Stimulated activated CD4-positive, alpha-beta T cell treated with anti-CD3 and anti-CD28 coated beads, Interleukin-2, amount 100 ng/mL, for 24 hours (primary cell): Measurements from ENCODE around the gene SLC38A10.
"Not testable (repeated sequence)": the region's sequence is repeated elsewhere in the genome, so short reads cannot be mapped to it uniquely, and the experiment has no call there.

Experiments
- DNase-seq, 2 donors: peaks; one replicate each; pipeline ENCODE4 v3.0.0-alpha.2; 2020

The SLC38A10 gene

DNA sequence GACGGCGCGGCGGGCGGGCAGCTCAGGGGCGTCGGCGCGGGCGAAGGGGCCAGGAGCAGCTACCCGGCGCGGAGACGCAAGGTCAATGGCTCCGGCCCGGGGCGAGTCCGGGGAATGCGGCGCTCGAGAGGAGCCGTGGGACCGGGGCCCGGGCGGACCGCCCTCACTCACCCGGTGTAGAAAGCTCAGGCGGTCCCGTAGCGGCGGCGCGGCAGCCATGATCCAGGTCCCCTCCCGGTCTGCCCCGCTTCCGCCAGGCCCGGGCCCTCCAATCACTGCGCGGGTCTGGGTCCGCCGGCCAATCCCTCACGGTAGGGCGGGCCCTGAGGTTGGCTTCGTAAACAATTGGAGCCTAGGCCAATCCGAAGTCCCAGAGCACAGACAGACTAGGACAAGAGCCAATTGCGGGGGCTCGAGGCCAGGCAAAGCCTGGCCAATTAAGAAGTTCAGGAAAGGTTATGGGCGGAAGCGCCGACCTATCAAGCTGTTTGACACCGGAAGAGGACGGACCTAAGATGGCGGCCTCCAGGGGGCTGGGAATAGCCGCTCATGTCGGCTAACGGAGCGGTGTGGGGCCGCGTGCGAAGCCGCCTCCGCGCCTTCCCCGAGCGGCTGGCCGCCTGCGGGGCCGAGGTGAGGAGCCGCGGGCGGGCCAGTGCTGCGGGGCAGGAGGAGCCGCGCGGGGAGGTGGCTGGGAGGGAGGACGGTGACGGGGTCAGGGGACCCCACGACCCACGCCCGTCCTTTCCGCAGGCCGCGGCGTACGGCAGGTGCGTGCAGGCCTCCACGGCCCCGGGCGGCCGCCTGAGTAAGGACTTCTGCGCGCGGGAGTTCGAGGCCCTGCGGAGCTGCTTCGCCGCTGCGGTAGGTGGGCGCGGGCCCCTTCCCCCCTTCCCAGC lies 56.0 kb downstream of the SLC38A10 start, which contains the start of the genes NDUFAF8 and TEPSIN:
Gene NDUFAF8 (plus strand): TSS at position 504 of the 899 bp plus-strand sequence. CDS start 46 bp downstream, at position 550.
Gene TEPSIN (minus strand): TSS at position 241 of the 899 bp plus-strand sequence. CDS start 22 bp downstream, at position 219.
- peak; percentile 93 to 96 for DNase-seq

DNA sequence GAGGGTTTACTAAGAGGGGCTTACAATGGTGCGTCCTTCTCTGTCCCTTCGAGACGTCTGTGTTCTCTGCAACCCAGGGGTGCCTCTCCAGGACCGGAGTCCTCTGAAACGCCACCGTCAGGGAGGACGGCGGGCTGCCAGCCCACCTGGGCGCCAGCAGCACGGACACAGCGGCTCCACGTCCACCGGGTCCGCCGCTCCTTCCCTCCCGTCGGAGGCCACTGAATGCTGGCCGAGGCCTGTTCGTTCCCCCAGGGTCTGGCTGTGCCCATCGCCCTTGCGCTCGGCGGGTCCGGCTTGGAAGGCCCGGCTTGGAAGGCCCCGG lies 56.7 kb downstream of the SLC38A10 start:
- no peak for DNase-seq

DNA sequence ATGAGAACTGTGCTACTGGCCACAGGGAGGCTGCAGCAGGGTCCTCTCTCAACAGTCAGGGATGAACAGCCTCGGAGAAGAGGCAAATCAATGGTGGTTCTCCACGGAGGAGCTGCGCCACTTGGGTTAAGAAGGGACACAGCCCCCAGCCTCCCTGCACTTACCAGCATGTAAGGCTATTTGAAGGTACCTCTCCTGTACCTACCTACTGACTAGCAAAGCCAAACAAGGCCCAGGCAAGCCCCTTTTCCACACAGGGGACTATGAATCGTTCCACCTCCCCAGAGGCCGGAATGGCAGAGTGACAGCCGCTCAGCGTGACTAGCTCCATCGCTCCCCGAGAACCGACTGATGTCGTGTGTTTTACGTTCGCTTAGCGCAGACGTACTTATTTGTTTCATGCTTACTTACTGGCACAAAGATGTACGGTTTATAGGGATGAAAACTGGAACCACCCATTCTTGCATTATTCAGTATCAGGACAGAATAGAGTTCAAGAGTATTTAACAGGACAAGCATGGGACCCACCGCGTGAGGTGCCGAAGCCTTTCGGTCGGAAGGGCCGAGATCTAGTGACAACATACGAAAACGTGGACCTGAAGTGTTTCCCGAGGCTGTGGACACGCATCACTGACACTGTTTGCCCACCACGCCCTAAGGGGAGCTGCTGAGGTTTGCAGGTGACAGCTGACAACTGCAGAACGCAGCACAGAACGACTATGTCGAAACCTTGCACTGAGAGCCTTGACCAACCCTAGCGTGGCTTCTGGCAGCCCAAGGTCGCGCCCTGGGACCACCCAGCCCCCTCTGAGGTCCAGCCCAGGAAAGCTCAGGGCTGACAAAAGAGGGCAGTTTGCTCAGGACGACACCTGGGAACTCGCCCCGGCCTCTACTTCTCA lies 57.3 kb downstream of the SLC38A10 start:
- DNase-seq = no peak

DNA sequence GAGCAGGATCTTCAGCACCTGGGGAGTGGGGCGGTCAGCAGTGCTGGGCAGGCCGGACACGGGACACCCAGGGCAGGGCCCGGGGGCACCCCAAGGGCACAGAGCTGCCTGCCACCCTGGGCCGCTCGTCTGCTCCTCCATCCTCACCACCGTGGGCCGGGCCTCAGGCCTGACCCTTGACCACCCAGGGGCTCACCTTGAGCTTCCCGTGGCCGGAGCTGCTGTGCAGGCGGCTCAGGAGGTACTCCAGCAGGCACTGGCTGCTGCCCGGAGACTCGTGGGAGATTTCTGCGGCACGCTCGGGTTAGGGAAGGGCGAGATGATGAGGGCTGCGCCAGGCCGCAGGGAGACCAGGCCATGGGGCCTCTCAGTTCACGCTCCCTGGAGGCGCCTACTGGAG lies 58.3 kb downstream of the SLC38A10 start:
- no peak for DNase-seq

DNA sequence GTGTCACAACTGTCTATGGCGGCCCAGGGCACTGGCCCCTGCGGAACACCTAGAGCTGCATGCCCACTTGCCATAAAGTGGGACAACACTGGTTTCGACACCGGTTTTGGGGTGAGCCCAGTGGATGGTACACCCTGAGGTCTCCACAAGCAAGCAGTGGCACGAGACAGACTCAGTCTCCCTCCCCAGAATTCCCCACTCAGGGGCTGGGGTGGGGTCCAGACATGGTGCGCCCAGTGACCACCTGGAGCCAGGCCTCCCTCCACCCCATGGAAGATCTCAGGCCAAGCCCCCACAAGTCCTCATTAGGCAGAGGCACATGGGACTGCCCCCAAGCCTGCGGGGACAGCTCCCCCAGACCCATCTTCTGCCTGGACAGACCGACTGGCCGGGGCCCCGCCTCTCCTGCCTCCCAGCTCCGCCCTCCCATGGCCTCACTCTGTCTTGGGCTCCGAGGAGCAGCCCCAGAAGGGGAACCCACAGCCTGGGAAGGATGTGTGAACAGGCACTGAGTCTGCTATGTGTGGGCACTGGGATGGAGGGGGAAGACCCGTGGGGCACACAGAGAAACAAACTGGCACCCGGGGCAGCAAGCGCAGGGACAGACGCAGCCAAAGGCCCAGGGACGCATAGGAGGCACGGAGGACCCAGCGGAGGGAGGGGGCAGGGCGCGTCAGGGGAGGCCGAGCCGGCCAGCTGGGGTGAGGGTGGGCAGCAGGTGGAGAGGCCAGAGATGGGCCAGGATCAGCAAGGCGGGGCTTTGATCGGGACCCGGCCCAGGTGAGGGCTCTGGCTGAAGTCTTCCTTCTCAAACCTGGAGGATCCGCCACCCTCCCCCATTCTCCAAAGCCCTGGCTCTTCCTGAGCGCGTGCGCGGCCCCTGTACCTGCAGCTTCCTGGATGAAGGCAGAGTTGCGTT lies 59.0 kb downstream of the SLC38A10 start:
- DNase-seq = no peak

DNA sequence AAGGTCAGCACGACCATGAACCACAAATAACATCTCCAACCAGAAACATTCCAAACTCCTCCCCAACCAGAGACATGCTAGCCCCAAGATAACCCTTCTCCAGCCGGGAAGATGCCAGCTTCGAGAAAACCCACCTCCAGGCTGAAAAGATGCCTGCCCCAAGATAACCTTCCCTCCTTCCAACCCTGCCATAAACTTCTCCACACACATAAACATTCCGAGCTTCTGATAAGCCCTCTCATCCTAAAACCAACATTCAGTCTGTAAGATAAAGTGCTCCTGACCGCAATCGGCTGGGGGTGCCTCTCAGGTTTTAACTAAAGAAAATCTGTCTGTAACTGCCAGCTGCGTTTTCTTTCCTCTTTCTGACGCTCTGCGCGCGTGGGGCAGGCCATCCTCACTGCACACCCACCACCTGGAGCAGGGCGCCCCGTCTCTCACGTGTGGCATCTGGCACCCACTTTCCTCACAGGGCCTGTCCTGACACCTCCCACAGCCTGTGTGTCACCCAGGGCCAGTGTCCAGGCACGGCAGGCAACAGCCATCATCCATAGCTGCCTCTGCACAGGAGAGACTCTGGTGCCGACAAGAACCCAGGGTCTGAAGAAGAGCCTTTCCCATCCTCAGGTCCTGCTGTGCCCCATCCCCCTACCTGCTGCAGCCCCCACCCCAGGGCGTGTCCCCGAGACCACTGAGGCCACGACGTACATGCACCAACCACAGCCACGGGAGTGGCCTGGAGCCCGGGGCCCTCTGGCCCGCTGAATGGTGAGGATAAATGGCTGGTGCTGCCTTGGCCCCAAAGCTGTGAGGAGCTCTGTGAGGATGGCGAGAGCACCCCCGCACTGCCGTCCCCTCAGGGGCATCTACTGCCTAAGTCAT lies 59.9 kb downstream of the SLC38A10 start:
- no peak for DNase-seq

DNA sequence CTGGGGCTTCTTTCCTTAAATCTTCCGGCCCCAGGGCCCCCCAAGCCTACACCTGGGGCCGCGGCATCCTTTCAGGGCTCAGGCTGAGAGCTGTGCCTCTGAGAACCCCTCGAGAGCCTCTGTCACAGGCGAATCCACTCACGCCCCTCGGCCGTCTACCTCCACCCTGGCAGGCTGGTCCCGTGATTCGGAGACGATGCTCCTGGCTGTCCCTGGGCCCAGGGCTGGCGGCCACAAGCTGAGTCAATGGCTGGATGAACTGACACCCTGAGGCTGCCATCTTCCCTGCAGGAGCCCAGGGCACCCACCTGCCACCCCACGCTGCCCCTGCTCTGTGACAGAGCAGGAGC lies 60.6 kb downstream of the SLC38A10 start:
- DNase-seq = no peak

DNA sequence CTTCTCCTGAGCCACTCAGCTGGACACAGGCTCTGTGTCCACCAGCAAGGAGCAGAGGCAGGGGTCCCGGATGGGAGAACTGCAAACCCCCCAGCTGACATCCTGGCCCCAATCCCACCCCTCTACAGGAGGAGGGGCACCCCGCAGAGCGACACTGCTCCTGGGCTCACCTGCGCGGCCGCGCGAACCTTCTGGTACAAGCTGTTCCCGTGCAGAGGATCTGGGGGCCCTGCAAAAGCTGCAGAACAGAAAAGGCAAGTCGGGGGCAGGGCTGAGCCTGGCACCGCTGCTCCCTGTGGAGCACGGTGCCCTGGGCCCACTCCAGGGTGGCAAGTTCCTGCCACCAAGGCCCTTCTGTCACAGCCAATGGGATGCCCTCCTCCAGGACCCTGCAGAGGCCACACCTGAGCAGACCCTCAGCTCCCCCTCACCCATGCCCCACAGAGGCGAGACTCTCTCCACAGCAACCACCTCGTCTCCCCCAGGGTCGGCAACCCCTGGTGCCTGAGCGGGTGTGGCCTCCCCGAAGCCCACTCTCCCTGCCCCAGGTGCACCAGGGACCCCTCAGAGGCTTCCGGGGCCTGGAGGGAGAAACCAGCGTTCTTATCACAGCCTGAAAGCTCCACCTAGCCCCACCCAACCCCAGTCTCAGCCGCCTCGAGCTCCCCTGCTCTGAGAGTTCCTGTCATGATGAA lies 61.1 kb downstream of the SLC38A10 start:
- no peak for DNase-seq

DNA sequence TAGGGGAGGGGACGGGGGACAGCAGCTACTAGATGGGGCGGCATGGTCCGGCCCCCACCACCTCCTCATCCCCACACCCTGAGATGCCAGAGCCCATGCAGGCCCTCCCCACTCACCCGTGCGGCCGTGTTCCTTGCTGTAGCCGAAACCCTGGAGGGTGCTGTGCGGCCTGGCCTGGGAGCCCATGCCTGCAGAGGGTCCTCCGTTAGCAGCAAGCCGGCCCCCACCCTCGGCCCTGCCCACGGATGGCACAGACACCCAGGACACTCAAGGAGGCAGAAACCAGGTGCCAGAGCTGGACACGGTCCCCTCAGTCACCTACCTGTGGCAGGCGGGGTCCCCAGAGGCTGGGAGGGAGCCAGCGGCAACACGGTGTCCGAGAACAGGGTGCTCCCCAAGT lies 61.8 kb downstream of the SLC38A10 start:
- no peak for DNase-seq

DNA sequence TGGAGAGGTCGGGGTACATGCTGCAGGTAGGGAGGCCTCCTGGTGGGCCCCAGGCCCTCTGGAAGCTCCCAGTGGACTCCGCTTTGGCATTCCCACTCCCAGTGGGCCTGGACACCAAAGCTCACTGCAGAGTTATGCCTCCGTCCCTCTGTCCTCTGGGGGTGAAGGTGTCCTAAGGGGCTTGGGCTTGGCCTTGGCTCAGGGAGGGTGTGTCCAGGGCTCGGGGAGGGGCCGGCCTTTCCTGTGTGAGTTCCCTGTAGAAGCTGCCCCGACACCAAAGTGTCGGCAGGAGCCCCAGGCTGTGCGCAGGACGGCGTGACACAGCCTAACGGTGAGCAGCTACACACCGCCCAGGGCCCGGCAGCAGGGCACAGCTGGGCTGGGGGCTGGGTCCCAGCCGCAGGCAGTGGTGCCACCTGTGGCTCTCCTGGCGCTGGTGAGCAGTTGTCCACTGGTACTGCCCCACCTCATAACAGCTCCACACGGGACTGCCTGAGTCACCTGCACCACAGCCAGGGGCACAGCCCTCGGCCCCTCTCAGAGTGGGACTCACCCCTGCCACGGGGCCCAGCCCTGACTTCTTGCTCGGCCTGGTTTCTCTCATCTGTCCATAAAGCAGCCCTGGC lies 62.4 kb downstream of the SLC38A10 start:
- DNase-seq = no peak

DNA sequence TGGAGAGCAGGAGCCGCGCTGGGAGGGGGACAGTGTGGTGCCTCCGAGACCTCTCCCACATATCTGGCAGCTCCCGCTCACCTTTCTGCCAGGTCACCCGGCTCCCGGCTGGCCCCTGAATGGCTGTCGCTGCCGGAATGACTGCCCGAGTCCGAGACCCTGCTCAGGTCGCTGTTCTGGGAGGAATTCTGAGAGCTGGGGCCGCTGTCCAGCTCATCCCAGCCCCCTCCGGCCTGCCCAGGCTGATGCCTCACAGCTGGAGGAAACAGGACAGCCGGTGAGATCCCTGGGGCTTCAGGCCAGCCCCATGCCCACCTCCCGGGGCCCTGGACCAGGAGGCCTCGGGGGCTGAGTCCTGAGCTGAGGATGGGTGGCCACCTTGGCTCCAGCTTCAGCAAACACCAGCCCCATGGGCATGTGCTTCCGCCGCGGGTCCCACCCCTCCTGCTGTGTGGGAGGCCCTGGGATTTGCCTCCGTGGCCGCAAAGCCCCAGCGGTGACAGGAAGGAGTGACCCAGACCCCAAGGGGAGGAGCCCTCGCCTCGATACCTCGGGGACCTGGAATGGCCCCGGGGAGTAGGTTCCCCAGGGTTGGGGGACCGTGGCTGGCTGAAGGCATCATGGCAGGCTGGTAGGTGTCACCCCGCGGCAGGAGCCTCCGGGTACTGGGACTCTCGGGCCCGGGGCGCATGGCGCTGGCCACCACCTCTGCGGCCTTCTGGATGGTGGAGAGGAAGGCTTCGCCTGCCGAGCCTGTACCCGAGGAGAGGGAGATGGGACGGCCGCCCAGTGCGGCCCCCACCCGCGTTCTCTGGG lies 63.1 kb downstream of the SLC38A10 start:
- no peak for DNase-seq

DNA sequence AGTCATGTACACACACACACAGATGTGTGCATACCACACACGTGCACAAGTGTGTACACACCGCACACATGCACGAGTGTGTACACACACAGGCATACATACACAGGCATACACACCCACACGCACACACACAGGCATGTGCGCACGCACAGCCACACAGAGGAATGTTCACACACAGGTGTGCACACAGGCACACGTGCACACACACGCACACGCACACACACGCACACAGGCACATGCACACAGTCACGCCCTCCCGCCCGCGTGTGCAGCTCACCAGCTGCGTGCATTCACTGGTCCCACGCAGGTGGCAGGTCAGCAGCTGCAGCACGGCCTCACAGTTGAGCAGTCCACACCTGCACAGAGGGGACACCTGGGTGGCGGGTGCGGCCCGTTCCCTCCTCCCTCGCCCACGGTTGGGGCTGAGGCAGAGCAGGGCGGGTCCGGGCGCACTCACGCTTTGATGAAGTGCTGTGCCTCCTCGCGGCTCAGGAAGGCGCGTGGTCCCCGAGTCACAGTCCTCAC lies 63.9 kb downstream of the SLC38A10 start:
- DNase-seq = no peak

DNA sequence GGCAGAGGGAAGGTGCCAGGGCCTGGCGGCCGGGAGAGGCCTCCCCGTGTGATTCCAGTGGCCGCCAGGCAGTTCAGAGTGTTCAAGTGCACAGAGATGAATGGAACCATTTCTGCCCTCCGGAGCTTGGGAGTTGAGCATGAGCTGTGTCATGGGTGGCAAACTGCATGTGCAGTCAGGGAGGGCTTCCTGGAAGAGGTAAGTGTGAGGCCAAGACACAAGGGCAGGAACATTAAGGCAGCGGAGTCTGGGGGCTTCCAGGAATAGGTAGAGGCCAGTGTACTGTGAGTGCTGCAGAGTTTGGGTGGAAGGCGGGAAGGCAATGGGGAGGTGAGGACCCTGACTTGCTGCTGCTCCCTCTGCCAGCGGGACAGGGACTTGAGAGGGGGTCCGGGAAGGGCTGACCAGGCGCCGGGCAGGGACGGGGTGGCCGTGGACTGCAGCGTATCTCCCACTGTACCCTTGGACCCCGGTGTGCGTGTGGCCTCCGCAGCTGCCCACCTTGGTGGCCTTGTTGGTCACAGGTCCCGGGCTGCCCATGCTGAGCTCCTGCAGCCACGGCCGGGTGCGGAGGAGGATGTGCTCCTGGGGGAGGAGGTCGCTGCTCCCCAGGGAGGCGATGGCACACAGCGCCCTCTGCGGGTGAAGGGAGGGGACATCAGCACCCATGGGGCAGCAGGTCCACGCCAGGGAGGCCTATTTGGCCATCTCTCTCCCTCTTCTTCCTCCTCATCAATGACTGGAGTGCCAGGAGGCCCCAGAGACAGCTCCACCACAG lies 64.9 kb downstream of the SLC38A10 start:
- no peak for DNase-seq

DNA sequence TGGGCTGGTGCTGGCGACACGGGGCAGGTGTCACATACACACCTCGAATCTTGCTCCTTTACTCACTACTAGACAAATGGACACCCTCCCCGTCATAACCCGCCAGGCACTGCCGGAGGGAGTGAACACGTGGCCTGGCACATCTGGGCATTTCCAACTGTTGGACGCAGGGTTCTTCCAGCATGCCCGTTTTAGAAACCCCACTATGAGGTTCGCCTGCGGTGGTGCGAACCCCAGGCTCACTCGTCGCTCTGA lies 65.5 kb downstream of the SLC38A10 start:
- DNase-seq = no peak

DNA sequence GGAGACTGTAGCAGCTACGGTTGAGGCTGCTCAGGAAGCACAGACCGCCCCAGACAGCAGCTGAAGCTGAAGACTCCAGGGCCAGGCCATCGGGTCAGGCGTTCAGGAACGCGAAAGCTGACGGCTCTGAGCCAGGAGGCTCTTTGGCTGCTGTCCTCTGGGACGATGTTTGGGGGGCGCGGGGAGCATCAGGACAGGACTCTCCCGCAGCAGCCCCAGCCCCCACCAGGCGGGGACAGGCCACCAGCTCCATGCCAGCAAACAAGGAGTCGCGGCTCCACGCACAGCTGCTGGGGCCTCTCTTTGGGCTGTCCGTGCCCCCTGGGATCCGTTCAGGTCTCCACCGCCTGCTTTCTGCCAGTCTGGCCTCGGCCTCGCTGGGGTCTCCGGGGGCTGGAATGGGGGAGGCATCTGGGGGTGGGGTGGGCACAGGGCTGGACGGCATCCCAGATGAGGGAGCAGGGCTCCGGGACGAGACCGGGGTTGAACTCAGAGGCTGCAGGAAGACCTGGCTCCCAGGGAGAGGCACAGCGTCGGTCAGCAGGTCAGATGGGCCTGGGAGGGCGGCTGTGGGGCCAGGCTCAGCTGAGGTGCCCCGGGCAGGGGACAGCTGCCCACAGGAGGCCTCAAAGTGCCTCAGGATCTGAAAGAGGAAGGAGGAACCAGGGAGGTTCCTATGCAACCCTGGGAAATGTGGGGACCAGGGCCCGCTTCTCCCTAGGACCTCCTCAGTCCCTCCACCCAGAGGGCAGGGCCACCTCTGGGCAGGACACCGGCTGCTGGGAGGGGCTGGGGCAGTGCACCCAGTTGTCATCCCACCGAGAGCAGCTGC lies 66.1 kb downstream of the SLC38A10 start:
- DNase-seq = no peak

DNA sequence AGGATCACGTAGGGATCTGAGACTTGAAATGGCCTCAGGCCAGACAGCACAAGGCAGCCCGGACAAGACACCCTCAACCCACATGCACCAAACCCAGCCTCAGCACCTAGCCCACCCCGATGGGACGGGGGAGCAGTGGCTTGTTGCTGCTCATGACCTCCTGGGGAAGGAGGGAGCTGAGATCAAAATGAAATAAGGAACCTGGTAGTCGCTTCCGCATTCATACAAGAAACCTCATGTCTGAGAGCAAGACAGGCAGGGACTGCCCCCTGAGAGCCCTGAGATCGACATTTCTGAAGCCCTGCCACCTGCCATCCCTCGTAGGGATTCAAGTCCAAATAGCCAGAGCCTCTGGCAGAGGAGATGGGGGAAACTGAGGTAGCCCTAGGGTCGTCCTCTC lies 66.7 kb downstream of the SLC38A10 start:
- DNase-seq = no peak

DNA sequence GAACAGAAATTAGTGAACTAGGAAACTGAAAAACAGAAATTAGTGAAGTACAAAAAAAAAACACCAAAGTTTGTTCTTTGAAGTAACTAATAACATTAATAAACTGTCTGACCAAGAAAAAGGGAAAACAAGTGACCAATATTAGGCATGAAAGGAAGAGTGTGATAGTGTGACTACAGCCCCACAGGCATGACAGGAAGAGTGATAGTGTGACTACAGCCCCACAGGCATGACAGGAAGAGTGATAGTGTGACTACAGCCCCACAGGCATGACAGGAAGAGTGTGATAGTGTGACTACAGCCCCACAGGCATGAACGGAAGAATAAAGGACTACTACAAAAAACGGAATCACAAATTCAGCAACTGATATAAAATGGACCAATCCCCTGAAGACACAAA lies 67.5 kb downstream of the SLC38A10 start:
- DNase-seq = not testable (repeated sequence)

DNA sequence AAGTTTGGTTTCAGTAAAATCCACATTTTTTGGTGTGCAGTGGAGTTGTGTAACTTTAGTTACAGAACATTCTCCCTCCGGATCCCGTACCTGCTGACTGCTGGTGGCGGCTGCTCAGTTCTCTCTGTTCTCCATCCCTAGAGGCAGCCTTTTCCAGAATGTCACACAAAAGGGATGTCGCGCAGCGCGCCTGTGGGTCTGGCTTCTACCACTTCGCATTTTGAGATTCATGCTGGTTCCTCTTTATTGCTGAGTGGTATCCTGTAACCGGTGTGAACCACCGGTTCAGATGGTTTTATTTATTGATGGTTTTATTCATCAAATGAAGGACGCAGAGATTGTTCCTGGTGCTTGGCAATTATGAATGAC lies 71.4 kb downstream of the SLC38A10 start:
- DNase-seq = no peak
